HCT116 (cell line): ENCODE measurements around the gene VWF.

ENCODE experiments used
- CTCF ChIP-seq, 3 experiments: fragments of 200-600 bp in 1 of 3; sonication (generic) in 1 of 3; IDR thresholded peaks in 2 of 3; conservative IDR thresholded peaks in 1 of 3; 2 replicates each; pipeline ENCODE4 v1.5.1; 2012 to 2017; ENCODE audit warnings: low read depth in 2 of 3, low read length in 2 of 3, antibody characterized with exemption in 1 of 3, borderline replicate concordance in 1 of 3, control low read depth in 1 of 3, mild to moderate bottlenecking in 1 of 3, mixed read lengths in 1 of 3, mixed run types in 1 of 3, moderate library complexity in 1 of 3; ENCODE audit not compliant: insufficient read depth in 1 of 3
- EGR1 ChIP-seq: IDR thresholded peaks from 2 replicates; pipeline ENCODE4 v1.6.1; 2012; ENCODE audit warnings: low read depth
- EZH2 ChIP-seq: fragments of 200-600 bp; sonication (generic); IDR thresholded peaks from 2 replicates; pipeline ENCODE4 v1.6.1; 2017; ENCODE audit warnings: antibody characterized with exemption, mixed run types
- JUND ChIP-seq: IDR thresholded peaks from 2 replicates; pipeline ENCODE4 v1.6.1; 2012
- POLR2A ChIP-seq: IDR thresholded peaks from 2 replicates; pipeline ENCODE4 v1.7.0; 2011; ENCODE audit warnings: borderline replicate concordance; ENCODE audit not compliant: insufficient read depth, insufficient read length; ENCODE audit errors: extremely low read depth
- POLR2AphosphoS5 ChIP-seq: IDR thresholded peaks from 2 replicates; pipeline ENCODE4 v1.6.1; 2011; ENCODE audit warnings: mild to moderate bottlenecking, low read depth, low read length, moderate library complexity
- RAD21 ChIP-seq: IDR thresholded peaks from 2 replicates; pipeline ENCODE4 v1.6.1; 2012; ENCODE audit warnings: low read depth, mild to moderate bottlenecking
- REST ChIP-seq: IDR thresholded peaks from 2 replicates; pipeline ENCODE4 v1.6.1; 2012; ENCODE audit warnings: low read depth
- SRF ChIP-seq: IDR thresholded peaks from 2 replicates; pipeline ENCODE4 v1.6.1; 2012; ENCODE audit warnings: low read depth
- YY1 ChIP-seq: IDR thresholded peaks from 2 replicates; pipeline ENCODE4 v1.6.1; 2011; ENCODE audit warnings: low read length, low read depth, moderate library complexity, mild to moderate bottlenecking; ENCODE audit not compliant: insufficient replicate concordance; ENCODE audit errors: extremely low read depth
- ZNF274 ChIP-seq: fragments of 200-500 bp; sonication (Bioruptor generic); IDR thresholded peaks from 2 replicates; pipeline ENCODE4 v1.6.1; 2014; ENCODE audit warnings: mild to moderate bottlenecking, low read depth, low read length, inconsistent platforms
- TF ChIP-seq, protein P1 (sequence below): IDR thresholded peaks from 2 replicates; pipeline ENCODE4 v1.6.1; 2012
- TF ChIP-seq, protein P2 (sequence below): IDR thresholded peaks from 2 replicates; pipeline ENCODE4 v1.6.1; 2012

- TF ChIP-seq ZNF274 (no peak), EZH2 (no peak), POLR2AphosphoS5 (no peak), SRF (no peak), POLR2A (no peak), CTCF (IDR thresholded peaks at IDR 0.05 in 2 of 3, conservative IDR thresholded peaks at IDR 0.05 in 1 of 3; ENCODE audit: borderline replicate concordance in 1 of 3, insufficient read depth in 1 of 3, low read depth in 2 of 3, low read length in 2 of 3) (peak; percentile 90 to 98 (median 97)), JUND (no peak), REST (no peak), YY1 (no peak), EGR1 (no peak), RAD21 (peak; percentile 98)
- TF ChIP-seq, protein P1, sequence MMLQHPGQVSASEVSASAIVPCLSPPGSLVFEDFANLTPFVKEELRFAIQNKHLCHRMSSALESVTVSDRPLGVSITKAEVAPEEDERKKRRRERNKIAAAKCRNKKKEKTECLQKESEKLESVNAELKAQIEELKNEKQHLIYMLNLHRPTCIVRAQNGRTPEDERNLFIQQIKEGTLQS, result no peak
- TF ChIP-seq, protein P2, sequence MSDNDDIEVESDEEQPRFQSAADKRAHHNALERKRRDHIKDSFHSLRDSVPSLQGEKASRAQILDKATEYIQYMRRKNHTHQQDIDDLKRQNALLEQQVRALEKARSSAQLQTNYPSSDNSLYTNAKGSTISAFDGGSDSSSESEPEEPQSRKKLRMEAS, result no peak
These were observed 61.4 kb downstream of the VWF start for GRCh38 chr12:6062757-6063735.
